ENCODE data around the gene SGCE. TPM values are rescaled to one million over a fixed set of nuclear protein-coding genes. Genes with fewer than 3 reads are reported as not detected.

The SGCE gene
- total RNA-seq, 5 donors from 2014 or later (not counting 1 experiment from before 2014, with no cell fraction given): 0.58 to 2.2 (median 1.9) TPM

GRCh38 chr7:94575646-94576045 is 80.3 kb downstream of the SGCE start:
- no peaks in the 10 kb centered on the region for H3K27me3 Mint-ChIP-seq
- CTCF ChIA-PET: no interaction called here
- Histone ChIP-seq H3K36me3 (ENCODE audit: control insufficient read depth in 2 of 2, extremely low read depth in 1 of 2, insufficient read depth in 1 of 2, low read length in 1 of 2) (peaks cover 4 to 16% of the 10 kb centered on the region in 2 donors), H3K27me3 (replicated peaks in 1 of 2; ENCODE audit: control insufficient read depth in 2 of 2, extremely low read depth in 1 of 2, insufficient read depth in 2 of 2, low read length in 1 of 2) (no peaks in the 10 kb centered on the region), H3K9me3 (no peaks in the 10 kb centered on the region), H3K4me1 (ENCODE audit: control insufficient read depth in 1 of 2, extremely low read depth in 1 of 2, insufficient read depth in 2 of 2, low read length in 2 of 2) (no peaks in the 10 kb centered on the region), H3K4me3 (ENCODE audit: control insufficient read depth in 1 of 2, extremely low read depth in 1 of 2, low read length in 1 of 2) (no peak overlapping the region), H3K27ac (ENCODE audit: low read length) (no peak overlapping the region)
- no peak for ATAC-seq (replicated peaks in 1 of 4)
- H3K4me1 Mint-ChIP-seq: no peaks in the 10 kb centered on the region
- peaks cover 94% of the 10 kb centered on the region for H3K36me3 Mint-ChIP-seq
- POLR2A ChIA-PET: no interaction called here
- WGBS (ENCODE audit: insufficient coverage): no CpG with 5 or more reads among the region's 2 CpGs
- H3K27ac Mint-ChIP-seq: no peak overlapping the region
- DNase-seq: no peak
- H3K4me3 Mint-ChIP-seq: no peak overlapping the region
- H3K9me3 Mint-ChIP-seq: peaks cover 24 to 36% (median 28%) of the 10 kb centered on the region in 3 donors

- no peaks in the 10 kb centered on the region for H3K4me1 ChIP-seq (ENCODE audit: control insufficient read depth in 1 of 2, extremely low read depth in 1 of 2, insufficient read depth in 2 of 2, low read length in 2 of 2)
- Mint-ChIP-seq H3K4me3 (no peak overlapping the region), H3K4me1 (no peaks in the 10 kb centered on the region), H3K36me3 (peaks cover 90% of the 10 kb centered on the region), H3K27ac (no peak overlapping the region), H3K9me3 (peaks cover 18 to 43% (median 26%) of the 10 kb centered on the region in 3 donors), H3K27me3 (no peaks in the 10 kb centered on the region)
- no peaks in the 10 kb centered on the region for H3K27me3 ChIP-seq (replicated peaks in 1 of 2; ENCODE audit: control insufficient read depth in 2 of 2, extremely low read depth in 1 of 2, insufficient read depth in 2 of 2, low read length in 1 of 2)
- no peak overlapping the region for H3K27ac ChIP-seq (ENCODE audit: low read length)
- DNase-seq (no peak), ATAC-seq (replicated peaks in 1 of 4) (no peak)
- peaks cover 0 to 9% of the 10 kb centered on the region in 2 donors for H3K36me3 ChIP-seq (ENCODE audit: control insufficient read depth in 2 of 2, extremely low read depth in 1 of 2, insufficient read depth in 1 of 2, low read length in 1 of 2)
- no peaks in the 10 kb centered on the region for H3K9me3 ChIP-seq
- CTCF ChIA-PET: no interaction called here
- POLR2A ChIA-PET: no interaction called here
- H3K4me3 ChIP-seq (ENCODE audit: control insufficient read depth in 1 of 2, extremely low read depth in 1 of 2, low read length in 1 of 2): no peak overlapping the region
Measured at GRCh38 chr7:94571816-94572215, 84.1 kb downstream of the SGCE start.

GRCh38 chr7:94567396-94567795 is 88.5 kb downstream of the SGCE start:
- no peak for DNase-seq
- ChIA-PET POLR2A (no interaction called here), CTCF (interaction anchor here in 1 of 2 donors (0.5 kb wide), 1 partner anchor 125 kb away, joined by 4 read pairs; no protein-coding TSS in a partner anchor)
- H3K4me1 ChIP-seq (ENCODE audit: control insufficient read depth in 1 of 2, extremely low read depth in 1 of 2, insufficient read depth in 2 of 2, low read length in 2 of 2): no peaks in the 10 kb centered on the region
- no peaks in the 10 kb centered on the region for H3K9me3 ChIP-seq
- H3K9me3 Mint-ChIP-seq: peaks cover 0 to 13% (median 4%) of the 10 kb centered on the region in 3 donors
- H3K27me3 Mint-ChIP-seq: no peaks in the 10 kb centered on the region
- H3K4me3 Mint-ChIP-seq: no peak overlapping the region
- H3K27ac ChIP-seq (ENCODE audit: low read length): no peak overlapping the region
- no peak for ATAC-seq (replicated peaks in 1 of 4)
- no peaks in the 10 kb centered on the region for H3K36me3 ChIP-seq (ENCODE audit: control insufficient read depth in 2 of 2, extremely low read depth in 1 of 2, insufficient read depth in 1 of 2, low read length in 1 of 2)
- no peak overlapping the region for H3K27ac Mint-ChIP-seq
- no peaks in the 10 kb centered on the region for H3K4me1 Mint-ChIP-seq
- H3K36me3 Mint-ChIP-seq: peaks cover 68% of the 10 kb centered on the region
- no peak overlapping the region for H3K4me3 ChIP-seq (ENCODE audit: control insufficient read depth in 1 of 2, extremely low read depth in 1 of 2, low read length in 1 of 2)
- H3K27me3 ChIP-seq (replicated peaks in 1 of 2; ENCODE audit: control insufficient read depth in 2 of 2, extremely low read depth in 1 of 2, insufficient read depth in 2 of 2, low read length in 1 of 2): no peaks in the 10 kb centered on the region

- no peak overlapping the region for H3K27ac Mint-ChIP-seq
- H3K4me3 Mint-ChIP-seq: no peak overlapping the region
- no peaks in the 10 kb centered on the region for H3K36me3 ChIP-seq (ENCODE audit: control insufficient read depth in 2 of 2, extremely low read depth in 1 of 2, insufficient read depth in 1 of 2, low read length in 1 of 2)
- H3K9me3 ChIP-seq: no peaks in the 10 kb centered on the region
- ChIA-PET CTCF (no interaction called here), POLR2A (no interaction called here)
- DNase-seq (no peak), ATAC-seq (replicated peaks in 1 of 4) (no peak)
- no peaks in the 10 kb centered on the region for H3K4me1 ChIP-seq (ENCODE audit: control insufficient read depth in 1 of 2, extremely low read depth in 1 of 2, insufficient read depth in 2 of 2, low read length in 2 of 2)
- 100% methylated on average over 2 of the region's 4 CpGs for WGBS (ENCODE audit: insufficient coverage)
- H3K4me3 ChIP-seq (ENCODE audit: control insufficient read depth in 1 of 2, extremely low read depth in 1 of 2, low read length in 1 of 2): no peak overlapping the region
- peaks cover 57% of the 10 kb centered on the region for H3K36me3 Mint-ChIP-seq
- no peak overlapping the region for H3K27ac ChIP-seq (ENCODE audit: low read length)
- peaks cover 0 to 7% (median 2%) of the 10 kb centered on the region in 3 donors for H3K9me3 Mint-ChIP-seq
- no peaks in the 10 kb centered on the region for H3K27me3 ChIP-seq (replicated peaks in 1 of 2; ENCODE audit: control insufficient read depth in 2 of 2, extremely low read depth in 1 of 2, insufficient read depth in 2 of 2, low read length in 1 of 2)
- no peaks in the 10 kb centered on the region for H3K27me3 Mint-ChIP-seq
- H3K4me1 Mint-ChIP-seq: no peaks in the 10 kb centered on the region
Measured at GRCh38 chr7:94565247-94565894, 90.6 kb downstream of the SGCE start.

- Mint-ChIP-seq H3K27me3 (no peaks in the 10 kb centered on the region), H3K27ac (no peak overlapping the region), H3K36me3 (peaks cover 47% of the 10 kb centered on the region), H3K9me3 (no peaks in the 10 kb centered on the region), H3K4me3 (no peak overlapping the region), H3K4me1 (no peaks in the 10 kb centered on the region)
- Histone ChIP-seq H3K36me3 (ENCODE audit: control insufficient read depth in 2 of 2, extremely low read depth in 1 of 2, insufficient read depth in 1 of 2, low read length in 1 of 2) (no peaks in the 10 kb centered on the region), H3K27me3 (replicated peaks in 1 of 2; ENCODE audit: control insufficient read depth in 2 of 2, extremely low read depth in 1 of 2, insufficient read depth in 2 of 2, low read length in 1 of 2) (no peaks in the 10 kb centered on the region), H3K9me3 (no peaks in the 10 kb centered on the region), H3K4me3 (ENCODE audit: control insufficient read depth in 1 of 2, extremely low read depth in 1 of 2, low read length in 1 of 2) (no peak overlapping the region), H3K27ac (ENCODE audit: low read length) (no peak overlapping the region), H3K4me1 (ENCODE audit: control insufficient read depth in 1 of 2, extremely low read depth in 1 of 2, insufficient read depth in 2 of 2, low read length in 2 of 2) (no peaks in the 10 kb centered on the region)
- 64% methylated on average over 2 of the region's 3 CpGs for WGBS (ENCODE audit: insufficient coverage)
- no peak for ATAC-seq (replicated peaks in 1 of 4)
- CTCF ChIA-PET: no interaction called here
- DNase-seq: no peak
- POLR2A ChIA-PET: no interaction called here
Measured at GRCh38 chr7:94562525-94562924, 93.4 kb downstream of the SGCE start.

- Histone ChIP-seq H3K36me3 (ENCODE audit: control insufficient read depth in 2 of 2, extremely low read depth in 1 of 2, insufficient read depth in 1 of 2, low read length in 1 of 2) (peaks cover 0 to 3% of the 10 kb centered on the region in 2 donors), H3K27ac (ENCODE audit: low read length) (no peak overlapping the region), H3K4me3 (ENCODE audit: control insufficient read depth in 1 of 2, extremely low read depth in 1 of 2, low read length in 1 of 2) (no peak overlapping the region), H3K27me3 (replicated peaks in 1 of 2; ENCODE audit: control insufficient read depth in 2 of 2, extremely low read depth in 1 of 2, insufficient read depth in 2 of 2, low read length in 1 of 2) (no peaks in the 10 kb centered on the region), H3K4me1 (ENCODE audit: control insufficient read depth in 1 of 2, extremely low read depth in 1 of 2, insufficient read depth in 2 of 2, low read length in 2 of 2) (no peaks in the 10 kb centered on the region), H3K9me3 (no peaks in the 10 kb centered on the region)
- no peaks in the 10 kb centered on the region for H3K27me3 Mint-ChIP-seq
- no peak overlapping the region for H3K4me3 Mint-ChIP-seq
- no peaks in the 10 kb centered on the region for H3K4me1 Mint-ChIP-seq
- WGBS (ENCODE audit: insufficient coverage): 100% methylated on average over 1 of the region's 2 CpGs
- ATAC-seq (replicated peaks in 1 of 4) (no peak), DNase-seq (no peak)
- H3K9me3 Mint-ChIP-seq: no peaks in the 10 kb centered on the region
- H3K36me3 Mint-ChIP-seq: peaks cover 46% of the 10 kb centered on the region
- ChIA-PET POLR2A (no interaction called here), CTCF (no interaction called here)
- no peak overlapping the region for H3K27ac Mint-ChIP-seq
Measured at GRCh38 chr7:94561841-94562514, 94.0 kb downstream of the SGCE start.

Measured in T-cell (primary cell).